ENCODE measurements around the gene IL1B. TPM values are rescaled to one million over a fixed set of nuclear protein-coding genes. Genes with fewer than 3 reads are reported as not detected.
A peak's percentile ranks its signal among the peaks of the same experiment; 100 is the strongest.

The IL1B gene
- total RNA-seq, 1 experiment from 2014 or later, result not detected

- Histone ChIP-seq H3K4me3 (ENCODE audit: low read depth in 2 of 2, low read length in 2 of 2) (no peak overlapping the region), H3K9me3 (ENCODE audit: control insufficient read depth, insufficient read depth, low read depth, low read length) (no peaks in the 10 kb centered on the region), H3K4me1 (ENCODE audit: control insufficient read depth, insufficient read depth, low read length) (no peaks in the 10 kb centered on the region), H3K36me3 (ENCODE audit: control insufficient read depth, insufficient read depth, low read length) (no peaks in the 10 kb centered on the region), H3K27me3 (ENCODE audit: control insufficient read depth, insufficient read depth, low read length) (no peaks in the 10 kb centered on the region), H3K27ac (ENCODE audit: low read length) (no peak overlapping the region; the same call in 1 of the 2 replicates)
- DNase-seq (ENCODE audit: low read depth, low spot score), result no peak
- CTCF ChIA-PET, result no interaction called here
- no peak for TF ChIP-seq TCF7L2 (IDR thresholded peaks at IDR 0.05; ENCODE audit: low read depth, low read length)
- TF ChIP-seq POLR2AphosphoS5 (IDR thresholded peaks at IDR 0.05; ENCODE audit: low read depth, low read length), result no peak
- TF ChIP-seq SIN3A (IDR thresholded peaks at IDR 0.05; ENCODE audit: borderline replicate concordance, insufficient read depth, low read depth, low read length), result no peak
- TF ChIP-seq REST (IDR thresholded peaks at IDR 0.05; ENCODE audit: insufficient read depth in 1 of 2, low read depth in 2 of 2, low read length in 1 of 2), result no peak
- no peak for TF ChIP-seq CTCF (IDR thresholded peaks at IDR 0.05)
- intact Hi-C loops (cut with micrococcal nuclease; ENCODE audit: unreplicated experiment), result no loop called here
- in situ Hi-C loops (cut with HindIII; ENCODE audit: low pct_unique_long_range_greater_than_20kb, low sequenced_read_pairs), result no loop called here
- POLR2A ChIA-PET, result no interaction called here
- no TSS peak for BruUV-seq (replicated peaks)
- peak; percentile 83 for ATAC-seq
These were observed 22.3 kb downstream of the IL1B start for GRCh38 chr2:112814278-112814677.

- POLR2A ChIA-PET, result no interaction called here
- TF ChIP-seq SIN3A (IDR thresholded peaks at IDR 0.05; ENCODE audit: borderline replicate concordance, insufficient read depth, low read depth, low read length) (no peak), POLR2AphosphoS5 (IDR thresholded peaks at IDR 0.05; ENCODE audit: low read depth, low read length) (no peak), REST (IDR thresholded peaks at IDR 0.05; ENCODE audit: insufficient read depth in 1 of 2, low read depth in 2 of 2, low read length in 1 of 2) (no peak), TCF7L2 (IDR thresholded peaks at IDR 0.05; ENCODE audit: low read depth, low read length) (no peak), CTCF (IDR thresholded peaks at IDR 0.05) (no peak)
- Histone ChIP-seq H3K27me3 (ENCODE audit: control insufficient read depth, insufficient read depth, low read length) (no peaks in the 10 kb centered on the region), H3K9me3 (ENCODE audit: control insufficient read depth, insufficient read depth, low read depth, low read length) (no peaks in the 10 kb centered on the region), H3K36me3 (ENCODE audit: control insufficient read depth, insufficient read depth, low read length) (no peaks in the 10 kb centered on the region), H3K4me3 (ENCODE audit: low read depth in 2 of 2, low read length in 2 of 2) (no peak overlapping the region), H3K4me1 (ENCODE audit: control insufficient read depth, insufficient read depth, low read length) (no peaks in the 10 kb centered on the region), H3K27ac (ENCODE audit: low read length) (no peak overlapping the region; the same call in 1 of the 2 replicates)
- intact Hi-C loops (cut with micrococcal nuclease; ENCODE audit: unreplicated experiment) (no loop called here), in situ Hi-C loops (cut with HindIII; ENCODE audit: low pct_unique_long_range_greater_than_20kb, low sequenced_read_pairs) (no loop called here)
- CTCF ChIA-PET, result no interaction called here
- no TSS peak for BruUV-seq (replicated peaks)
- ATAC-seq (no peak), DNase-seq (ENCODE audit: low read depth, low spot score) (no peak)
These were observed 23.2 kb downstream of the IL1B start for GRCh38 chr2:112813280-112813966.
